Parathyroid adenoma (tissue), 2 donors: Measurements from ENCODE around the gene TRMT1.

Experiments used
- H2AFZ ChIP-seq: fragments of 300-600 bp; sonication (generic); one replicate; pipeline ENCODE4 v1.7.0; 2017; ENCODE audit warnings: antibody characterized with exemption, mild to moderate bottlenecking
- H3K27ac ChIP-seq: fragments of 300-600 bp; sonication (generic); one replicate; pipeline ENCODE4 v1.7.0; 2017
- H3K27me3 ChIP-seq: fragments of 300-600 bp; sonication (generic); one replicate; pipeline ENCODE4 v1.7.0; 2017; ENCODE audit warnings: low read length; ENCODE audit not compliant: control insufficient read depth, insufficient read depth
- H3K36me3 ChIP-seq: fragments of 300-600 bp; sonication (generic); one replicate; pipeline ENCODE4 v1.7.0; 2017; ENCODE audit warnings: low read length; ENCODE audit not compliant: control insufficient read depth, insufficient read depth
- H3K4me1 ChIP-seq: fragments of 300-600 bp; sonication (generic); one replicate; pipeline ENCODE4 v1.7.0; 2017; ENCODE audit warnings: control low read depth
- H3K4me2 ChIP-seq: fragments of 300-600 bp; sonication (generic); one replicate; pipeline ENCODE4 v1.7.0; 2017; ENCODE audit warnings: low read length
- H3K4me3 ChIP-seq: fragments of 300-600 bp; sonication (generic); one replicate; pipeline ENCODE4 v1.7.0; 2017; ENCODE audit warnings: low read depth, low read length
- H3K79me2 ChIP-seq: fragments of 300-600 bp; sonication (generic); one replicate; pipeline ENCODE4 v1.7.0; 2017; ENCODE audit warnings: control low read depth
- H3K9ac ChIP-seq: fragments of 300-600 bp; sonication (generic); one replicate; pipeline ENCODE4 v1.7.0; 2017; ENCODE audit warnings: mild to moderate bottlenecking
- H3K9me3 ChIP-seq: fragments of 300-600 bp; sonication (generic); one replicate; pipeline ENCODE4 v1.7.0; 2017; ENCODE audit warnings: low read length; ENCODE audit not compliant: control insufficient read depth
- CTCF ChIP-seq: fragments of 300-600 bp; sonication (generic); IDR thresholded peaks from one replicate; pipeline ENCODE4 v1.7.0; 2017; ENCODE audit warnings: antibody characterized with exemption, mild to moderate bottlenecking
- donor health status: primary hyperparathyroidism.

The TRMT1 gene

GRCh38 chr19:13097033-13097462 lies 19.5 kb downstream of the TRMT1 start:
- Histone ChIP-seq H3K36me3 (no peaks in the 10 kb centered on the region), H2AFZ (no peak overlapping the region), H3K27me3 (no peaks in the 10 kb centered on the region), H3K9ac (no peak overlapping the region), H3K9me3 (no peaks in the 10 kb centered on the region), H3K4me2 (no peak overlapping the region), H3K4me1 (no peaks in the 10 kb centered on the region), H3K27ac (no peak overlapping the region), H3K4me3 (no peak overlapping the region), H3K79me2 (no peaks in the 10 kb centered on the region)
- no peak for TF ChIP-seq CTCF

GRCh38 chr19:13095934-13096927 lies 20.3 kb downstream of the TRMT1 start:
- Histone ChIP-seq H3K9me3 (no peaks in the 10 kb centered on the region), H2AFZ (no peak overlapping the region), H3K79me2 (no peaks in the 10 kb centered on the region), H3K36me3 (no peaks in the 10 kb centered on the region), H3K4me3 (no peak overlapping the region), H3K4me2 (no peak overlapping the region), H3K27me3 (no peaks in the 10 kb centered on the region), H3K9ac (no peak overlapping the region), H3K4me1 (no peaks in the 10 kb centered on the region), H3K27ac (no peak overlapping the region)
- no peak for TF ChIP-seq CTCF

DNA sequence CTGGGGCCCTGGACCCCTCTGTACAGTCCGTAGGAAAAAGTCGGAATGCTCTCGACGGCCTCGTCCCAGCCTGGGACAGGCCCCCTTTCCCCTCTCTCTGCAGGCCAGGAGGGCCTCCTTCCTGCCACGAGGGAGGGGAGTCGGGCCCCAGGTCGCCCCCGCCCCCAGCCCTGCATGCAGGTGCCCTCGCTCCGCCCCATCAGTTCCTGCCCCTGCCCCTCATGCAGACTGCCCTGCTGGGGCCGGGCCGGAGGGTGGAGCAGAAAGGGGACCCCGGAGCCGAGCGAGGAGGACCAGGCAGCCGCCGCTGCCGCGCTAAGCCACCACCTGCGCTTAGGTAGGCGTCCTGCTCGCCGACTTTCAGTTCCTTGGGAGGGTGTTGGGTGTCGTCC lies 21.2 kb downstream of the TRMT1 start:
- H3K79me2 ChIP-seq: no peaks in the 10 kb centered on the region
- no peak overlapping the region for H3K4me2 ChIP-seq
- no peak overlapping the region for H3K27ac ChIP-seq
- H3K9ac ChIP-seq: no peak overlapping the region
- H3K4me1 ChIP-seq: no peaks in the 10 kb centered on the region
- TF ChIP-seq CTCF: no peak
- H3K27me3 ChIP-seq: no peaks in the 10 kb centered on the region
- H3K36me3 ChIP-seq: no peaks in the 10 kb centered on the region
- no peaks in the 10 kb centered on the region for H3K9me3 ChIP-seq
- H3K4me3 ChIP-seq: no peak overlapping the region
- H2AFZ ChIP-seq: no peak overlapping the region

DNA sequence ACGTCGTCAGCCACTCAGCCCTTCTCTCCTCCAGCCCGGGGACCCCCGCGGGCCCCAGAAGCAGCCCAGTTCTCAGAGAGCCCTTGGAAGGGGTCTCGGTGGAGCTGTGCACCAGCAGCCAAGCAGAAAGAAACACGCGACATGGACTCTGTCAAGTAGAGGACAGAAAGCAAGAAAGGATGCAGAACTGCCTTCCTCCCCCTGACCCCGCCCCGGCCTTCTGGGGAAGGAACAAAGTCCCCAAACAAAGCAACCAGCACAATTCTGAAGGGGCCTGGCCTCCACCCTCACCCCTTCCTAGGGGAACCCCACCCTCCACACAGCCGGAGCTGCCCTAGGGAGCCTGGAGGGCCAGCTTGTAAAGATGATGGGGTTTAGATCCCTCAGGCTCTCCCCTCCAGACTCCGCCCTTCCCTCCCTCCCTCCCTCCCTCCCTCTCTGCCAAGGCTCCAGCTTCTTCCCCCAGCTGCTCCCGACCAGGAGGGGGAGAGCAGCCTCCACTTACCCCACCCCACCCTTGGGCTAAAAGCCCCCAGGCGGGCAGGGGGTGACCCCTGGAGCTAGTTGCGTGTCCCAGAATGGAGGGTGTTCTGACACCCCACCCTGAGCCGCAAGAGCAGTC lies 21.7 kb downstream of the TRMT1 start:
- H3K27ac ChIP-seq: no peak overlapping the region
- no peaks in the 10 kb centered on the region for H3K9me3 ChIP-seq
- TF ChIP-seq CTCF: no peak
- H3K4me1 ChIP-seq: no peaks in the 10 kb centered on the region
- H3K9ac ChIP-seq: no peak overlapping the region
- no peak overlapping the region for H3K4me2 ChIP-seq
- no peaks in the 10 kb centered on the region for H3K79me2 ChIP-seq
- H3K4me3 ChIP-seq: no peak overlapping the region
- H3K36me3 ChIP-seq: no peaks in the 10 kb centered on the region
- H3K27me3 ChIP-seq: no peaks in the 10 kb centered on the region
- no peak overlapping the region for H2AFZ ChIP-seq
